Right lobe of liver (tissue), 4 donors: ENCODE results near the gene ZDHHC9.

Experiments
- CTCF ChIP-seq, 4 donors: fragments of 200-600 bp in 3 of 4; fragments of 450-650 bp in 1 of 4; IDR thresholded peaks; one replicate each; pipeline versions ENCODE4 v1.5.1 to v1.8.0; 2016 to 2022; ENCODE audit warnings: antibody characterized with exemption in 4 of 4, mild to moderate bottlenecking in 2 of 4
- POLR2A ChIP-seq: fragments of 450-650 bp; IDR thresholded peaks from one replicate; pipeline ENCODE4 v1.6.1; 2017; ENCODE audit warnings: antibody characterized with exemption, mild to moderate bottlenecking
- donor health status: DM: no; HTN: no; CAD: no.
- donor health status: DM: no; HTN: no; CAD: no.
- donor health status: DM: no; HTN: yes; CAD: no.

- TF ChIP-seq CTCF (IDR thresholded peaks at IDR 0.05) (no peak), POLR2A (no peak)
These were observed 61.0 kb downstream of the ZDHHC9 start for GRCh38 chrX:129782706-129783105.
